Measurements from ENCODE around the gene ARL6IP4. TPM values are rescaled to one million over a fixed set of nuclear protein-coding genes. Genes with fewer than 3 reads are reported as not detected.

Gene ARL6IP4
- polyA plus RNA-seq, 3 donors, result 208 to 315 (median 273) TPM

DNA sequence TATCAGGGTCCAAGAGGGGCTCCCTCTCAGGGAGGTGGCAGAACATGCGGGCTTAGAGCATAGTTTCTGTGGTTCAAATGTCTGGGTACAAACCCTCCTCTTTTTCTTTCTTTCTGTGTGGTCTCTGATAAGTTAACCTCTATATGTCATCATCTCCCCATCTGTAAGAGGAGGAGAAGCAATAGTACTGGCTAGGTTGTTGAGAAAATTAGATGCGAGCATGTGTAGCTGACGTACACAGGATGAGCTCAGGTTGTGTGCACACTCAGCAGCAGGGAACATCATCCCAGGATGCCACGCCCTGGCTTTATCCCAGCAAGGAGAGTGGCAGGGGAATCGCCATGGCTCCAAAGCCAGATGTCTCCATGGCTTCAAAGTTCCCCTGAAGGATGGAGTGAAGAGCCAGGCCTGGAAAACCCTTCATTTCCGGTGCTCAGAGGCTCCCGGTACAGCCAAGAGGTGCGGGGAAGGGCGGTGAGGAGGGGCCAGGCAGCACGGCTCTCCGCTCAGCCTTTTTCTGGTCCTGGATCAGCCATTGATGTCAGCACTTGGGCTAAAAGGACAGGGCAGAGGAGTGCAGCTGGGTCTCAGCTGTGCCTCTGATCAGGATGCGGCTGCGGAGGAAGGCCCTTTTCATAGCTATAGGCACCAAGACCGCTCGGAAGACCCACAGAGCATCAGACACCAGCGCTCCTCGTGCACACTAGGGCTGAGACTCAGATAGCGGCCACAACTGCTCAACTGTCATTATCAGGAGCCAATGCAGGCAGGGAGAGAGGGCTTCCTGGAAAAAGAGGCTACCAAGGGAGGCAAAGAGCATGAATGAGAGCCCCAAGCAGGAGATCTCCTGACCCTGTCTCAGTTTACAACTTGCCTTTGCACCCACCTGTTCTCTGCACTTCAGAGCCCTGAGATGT is 41.5 kb downstream of the ARL6IP4 start:
- H3K27ac ChIP-seq (ENCODE audit: low read depth, low read length), result no peak overlapping the region
- 94% methylated on average over 18 of the region's 18 CpGs for WGBS, 3 donors

DNA sequence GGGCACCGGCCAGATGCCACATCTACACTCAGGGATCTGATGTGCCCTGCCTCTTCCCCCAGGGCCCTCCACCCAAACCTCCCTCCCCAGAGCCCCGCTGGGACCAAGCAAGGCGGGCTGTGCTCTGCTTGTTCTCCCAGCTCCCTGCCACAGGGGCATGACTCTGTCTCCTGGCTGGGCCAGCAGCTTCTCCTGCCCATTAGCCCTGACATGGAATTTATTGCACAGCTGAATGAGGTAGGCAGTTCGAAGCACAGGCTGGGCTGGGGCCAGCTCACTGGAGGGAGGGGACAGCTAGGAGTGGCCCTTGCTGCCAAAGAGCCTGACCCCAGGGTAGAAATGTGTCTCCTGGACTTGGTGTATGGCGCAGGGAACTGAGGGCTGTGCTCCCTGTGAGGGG is 42.4 kb downstream of the ARL6IP4 start:
- WGBS, 3 donors, result 89 to 92% (median 89%) methylated on average over 5 of the region's 5 CpGs
- H3K27ac ChIP-seq (ENCODE audit: low read depth, low read length), result no peak overlapping the region

DNA sequence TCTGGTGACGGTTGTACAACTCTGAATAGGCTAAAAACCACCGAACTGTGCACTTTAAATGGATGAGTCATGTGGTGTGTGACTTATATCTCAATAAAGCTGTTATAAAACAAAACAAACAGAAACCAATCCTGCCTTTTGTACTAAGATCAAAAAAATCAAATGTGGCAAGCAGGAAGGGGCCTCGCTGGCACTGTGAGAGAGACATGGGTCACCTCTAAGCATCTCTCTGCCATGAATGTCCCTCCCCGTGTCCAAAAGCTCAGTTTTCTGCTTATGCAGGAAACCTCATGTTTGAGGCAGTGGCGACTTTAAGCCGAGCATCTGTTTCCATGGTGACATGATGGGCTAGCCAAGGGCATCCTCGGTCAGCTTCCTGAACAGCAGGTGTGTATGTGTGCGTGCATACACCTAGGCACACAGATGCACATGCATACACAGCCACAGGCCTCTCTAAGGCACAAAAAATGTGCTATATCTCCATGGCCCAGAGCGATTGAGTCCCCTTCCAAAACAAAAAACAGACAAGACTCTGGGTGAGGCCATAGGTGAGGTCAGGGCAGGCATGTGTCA is 44.4 kb downstream of the ARL6IP4 start:
- 77 to 85% (median 84%) methylated on average over 9 of the region's 9 CpGs for WGBS, 3 donors
- H3K27ac ChIP-seq (ENCODE audit: low read depth, low read length), result no peak overlapping the region

DNA sequence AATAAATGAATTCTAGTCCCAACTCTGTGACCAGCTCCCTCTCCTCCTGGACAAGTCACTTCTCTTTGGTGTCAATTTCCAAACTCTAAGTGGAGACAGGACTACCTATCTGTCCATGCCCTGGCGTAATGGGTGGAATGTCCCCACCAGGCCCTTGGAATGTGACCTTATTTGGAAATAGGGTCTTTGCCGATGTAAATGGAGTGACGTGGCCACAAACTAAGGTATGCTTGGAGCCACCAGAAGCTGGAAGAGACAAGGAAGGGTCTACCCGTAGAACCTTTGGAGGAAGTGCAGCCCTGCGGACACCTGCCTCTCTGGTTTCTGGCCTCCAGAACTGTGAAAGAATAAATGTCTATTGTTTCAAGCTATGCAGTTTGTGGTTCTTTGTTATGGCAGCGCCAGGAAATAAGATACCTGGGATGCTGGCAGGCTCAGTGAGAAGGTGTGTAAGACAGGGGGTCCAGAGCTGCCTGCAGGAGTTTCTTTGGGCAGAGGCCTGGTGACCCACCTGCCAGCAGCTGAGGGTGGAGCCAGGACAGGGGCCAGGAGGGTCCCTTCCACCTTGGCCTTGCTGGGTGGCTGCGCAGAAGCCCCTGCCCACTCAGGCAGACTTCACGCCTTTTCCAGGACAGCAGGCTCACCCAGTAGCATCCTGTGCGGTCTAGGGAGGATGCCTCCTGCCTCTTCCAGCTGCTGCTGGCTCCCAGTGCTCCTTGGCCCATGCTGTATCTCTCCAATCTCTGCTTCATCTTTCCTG is 45.8 kb downstream of the ARL6IP4 start:
- no peak overlapping the region for H3K27ac ChIP-seq (ENCODE audit: low read depth, low read length)
- WGBS, 3 donors, result 87 to 93% (median 92%) methylated on average over 9 of the region's 9 CpGs

DNA sequence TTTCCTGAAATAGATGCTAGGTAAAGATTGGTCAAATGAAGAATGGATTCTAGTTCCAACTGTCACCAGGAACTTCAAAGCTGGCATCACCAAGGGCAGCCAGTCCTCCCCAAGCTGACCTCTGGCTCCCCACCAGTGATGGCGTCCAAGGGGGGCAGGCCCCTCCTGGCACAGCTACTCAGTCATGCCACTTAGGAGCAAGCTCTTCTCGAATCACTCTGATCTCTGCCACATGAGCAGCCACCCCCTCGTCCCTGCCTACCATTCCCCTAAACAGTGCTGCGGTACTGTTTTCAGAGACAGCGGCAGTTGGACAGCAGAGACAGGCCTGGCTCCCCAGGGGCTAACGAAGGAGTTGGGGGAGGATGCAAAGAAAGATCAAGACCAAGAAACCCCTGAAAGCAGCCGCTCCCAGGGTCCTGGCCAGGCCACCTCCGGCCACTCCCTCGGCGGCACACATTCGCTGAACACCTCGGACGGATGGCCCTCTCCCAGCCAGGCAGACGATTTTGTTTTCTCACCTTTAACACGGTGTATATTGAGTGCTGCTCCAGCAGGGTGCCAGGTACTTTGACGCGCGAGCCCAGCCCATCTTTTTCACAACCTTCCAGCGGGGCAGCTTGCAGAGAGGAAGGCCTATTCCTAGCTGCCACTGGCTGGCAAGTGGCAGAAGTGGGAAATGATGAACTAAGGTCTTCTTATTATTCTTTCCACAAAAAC is 47.4 kb downstream of the ARL6IP4 start:
- WGBS, 3 donors, result 81 to 84% (median 84%) methylated on average over 19 of the region's 19 CpGs
- no peak overlapping the region for H3K27ac ChIP-seq (ENCODE audit: low read depth, low read length)

DNA sequence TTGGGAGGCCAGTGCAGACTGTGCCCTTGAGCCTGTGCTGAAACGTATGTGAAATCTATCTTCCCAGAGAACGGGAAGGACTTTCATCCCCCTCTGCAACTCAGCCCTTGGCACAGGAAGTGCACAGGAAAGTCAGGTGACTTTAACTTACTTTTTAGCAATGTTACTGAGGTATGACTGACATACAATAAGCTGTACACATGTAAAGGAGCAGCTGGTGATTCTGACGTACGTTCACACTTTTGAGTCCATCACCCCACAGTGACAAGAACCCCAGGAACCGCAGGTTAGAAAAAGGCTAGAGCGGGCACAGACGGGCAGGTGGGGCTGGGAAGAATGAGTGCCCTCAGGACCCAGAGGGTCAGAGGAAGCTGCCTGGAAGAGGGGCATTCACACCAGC is 48.0 kb downstream of the ARL6IP4 start:
- 69 to 83% (median 75%) methylated on average over 7 of the region's 7 CpGs for WGBS, 3 donors
- H3K27ac ChIP-seq (ENCODE audit: low read depth, low read length), result no peak overlapping the region

DNA sequence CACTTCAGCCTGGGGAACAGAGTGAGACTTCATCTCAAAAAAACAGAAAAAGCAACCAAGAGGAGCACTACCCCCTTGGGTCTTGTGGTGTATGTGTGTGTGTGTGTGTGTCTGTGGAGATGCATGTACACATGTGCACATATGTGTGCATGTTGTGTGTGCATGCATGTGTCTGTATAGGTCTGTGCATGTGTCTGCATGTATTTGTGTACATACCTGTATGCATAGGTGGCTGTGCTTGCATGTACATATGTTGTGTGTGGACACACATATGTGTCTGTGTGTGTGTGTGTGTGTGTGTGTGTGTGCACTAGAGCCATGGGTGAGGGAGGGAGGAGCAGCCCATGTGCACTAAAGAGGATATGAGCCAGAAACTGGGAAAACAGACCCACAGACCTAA is 49.1 kb downstream of the ARL6IP4 start:
- H3K27ac ChIP-seq (ENCODE audit: low read depth, low read length), result no peak overlapping the region

DNA sequence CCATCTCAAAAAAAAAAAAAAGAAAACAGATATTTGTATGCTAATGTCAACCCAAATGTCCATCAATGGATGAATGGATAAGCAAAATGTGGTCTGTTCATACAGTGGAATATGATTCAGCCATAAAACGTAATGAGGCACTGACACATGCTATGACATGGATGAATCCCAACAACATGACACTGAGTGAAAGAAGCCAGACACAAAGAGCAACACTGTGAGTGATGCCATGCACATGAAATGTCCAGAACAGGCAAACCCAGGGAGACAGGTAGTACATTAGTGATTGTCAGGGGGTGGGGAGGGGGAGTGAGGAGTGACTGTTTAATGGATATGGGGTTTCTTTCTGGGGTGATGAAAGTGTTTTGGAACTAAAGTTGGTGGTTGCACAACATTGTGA is 50.2 kb downstream of the ARL6IP4 start:
- no peak overlapping the region for H3K27ac ChIP-seq (ENCODE audit: low read depth, low read length)
- 70 to 87% (median 72%) methylated on average over 1 of the region's 1 CpG for WGBS, 3 donors

DNA sequence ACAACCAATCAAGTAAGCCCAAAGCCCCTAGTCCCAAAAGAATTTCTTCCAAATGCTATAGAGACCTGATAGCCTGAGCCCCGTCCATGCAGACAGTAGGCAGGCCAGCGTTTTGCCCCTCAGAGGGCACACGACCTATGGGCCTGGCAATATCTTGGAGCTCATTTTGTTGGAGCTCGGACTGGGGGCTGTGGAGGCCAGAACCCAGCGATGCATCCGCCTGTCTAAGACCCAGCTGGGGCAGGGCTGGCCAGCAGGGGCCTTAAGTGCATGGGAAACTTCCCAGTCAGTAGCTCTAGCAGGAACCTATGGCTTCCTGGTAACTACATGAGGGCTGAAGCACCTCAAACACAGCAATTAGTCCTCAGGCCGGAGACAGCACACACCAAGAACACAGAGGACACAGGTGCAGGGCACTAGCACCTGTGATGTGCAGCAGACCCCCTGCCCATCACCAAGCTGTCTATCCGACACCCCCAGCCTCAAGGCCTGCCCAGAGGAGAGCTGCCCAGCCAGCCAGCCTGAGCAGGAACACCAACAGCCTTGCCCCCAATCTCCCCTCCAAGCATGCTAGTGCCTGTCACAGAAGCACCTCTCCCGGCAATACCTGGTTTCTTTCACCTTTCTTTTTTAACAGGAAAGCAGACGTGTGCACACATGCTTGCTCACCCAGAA is 50.8 kb downstream of the ARL6IP4 start:
- 88 to 89% (median 88%) methylated on average over 10 of the region's 10 CpGs for WGBS, 3 donors
- no peak overlapping the region for H3K27ac ChIP-seq (ENCODE audit: low read depth, low read length)

Other genes with a start within 250 kb of the ARL6IP4 start
- 1 to 10 TPM in 2 of 3 donors, under 1 TPM in 1; 0.79 to 6.3 (median 3.0) TPM for gene HCAR1, start 249.8 kb upstream of the ARL6IP4 start, polyA plus RNA-seq
- gene DENR, start 227.9 kb upstream of the ARL6IP4 start, polyA plus RNA-seq, result 10 to 100 TPM; 11.4 to 31.2 (median 16.1) TPM
- under 1 TPM in 2 of 3 donors, not detected in 1; 0.08 to 0.19 TPM for gene CCDC62, start 206.1 kb upstream of the ARL6IP4 start, polyA plus RNA-seq
- 10 to 100 TPM; 27.0 to 62.4 (median 42.4) TPM for gene HIP1R, start 145.2 kb upstream of the ARL6IP4 start, polyA plus RNA-seq
- 10 to 100 TPM; 18.7 to 23.6 (median 21.4) TPM for gene VPS37B, start 84.6 kb upstream of the ARL6IP4 start, polyA plus RNA-seq
- 1 to 10 TPM; 1.5 to 3.3 (median 1.8) TPM for gene ABCB9, start 14.2 kb upstream of the ARL6IP4 start, polyA plus RNA-seq
- gene OGFOD2, start 5.4 kb upstream of the ARL6IP4 start, polyA plus RNA-seq, result 10 to 100 TPM in 2 of 3 donors, 1 to 10 TPM in 1; 9.4 to 14.3 (median 11.5) TPM
- gene PITPNM2, start 170.4 kb downstream of the ARL6IP4 start, polyA plus RNA-seq, result 1 to 10 TPM; 2.9 to 9.2 (median 7.9) TPM